ENCODE data around the gene KIF1B. TPM values are rescaled to one million over a fixed set of nuclear protein-coding genes. Genes with fewer than 3 reads are reported as not detected.

The KIF1B gene
- total and polyA plus RNA-seq, 2 experiments from 2014 or later = 21.5 to 68.4 TPM

DNA sequence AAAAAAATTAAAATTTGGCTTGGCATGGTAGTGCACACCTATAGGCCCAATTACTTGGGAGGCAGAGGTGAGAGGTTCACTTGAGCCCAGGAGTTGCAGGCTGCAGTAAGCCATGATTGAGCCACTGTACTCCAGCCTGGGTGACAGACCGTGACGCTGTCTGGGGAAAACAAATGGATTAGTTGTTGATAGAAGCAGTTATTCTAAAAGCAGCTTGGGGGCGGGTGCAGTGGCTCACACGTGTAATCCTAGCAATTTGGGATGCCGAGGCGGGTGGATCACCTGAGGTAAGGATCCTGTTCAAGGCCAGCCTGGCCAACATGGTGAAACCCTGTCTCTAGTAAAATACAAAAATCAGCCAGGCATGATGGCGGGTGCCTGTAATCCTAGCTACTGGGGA, 40.3 kb downstream of the KIF1B start:
- no peaks in the 10 kb centered on the region for H3K4me1 ChIP-seq (ENCODE audit: insufficient read depth)
- H3K9me3 Mint-ChIP-seq = no peaks in the 10 kb centered on the region
- peaks cover 23% of the 10 kb centered on the region for H4K20me1 ChIP-seq (replicated peaks; ENCODE audit: insufficient read depth)
- no peaks in the 10 kb centered on the region for H3K36me3 ChIP-seq (ENCODE audit: insufficient read depth)
- no peaks in the 10 kb centered on the region for H3K27me3 Mint-ChIP-seq (ENCODE audit: insufficient read depth, low read depth, poor library complexity)
- ATAC-seq (no peak), DNase-seq (ENCODE audit: low spot score) (no peak)
- TF ChIP-seq POLR2AphosphoS5 (IDR thresholded peaks at IDR 0.05; ENCODE audit: low read depth) (no peak), NANOG (IDR thresholded peaks at IDR 0.05; ENCODE audit: borderline replicate concordance) (no peak), EZH2phosphoT487 (IDR thresholded peaks at IDR 0.05; ENCODE audit: unreplicated experiment) (no peak), JUNB (IDR thresholded peaks at IDR 0.05; ENCODE audit: unreplicated experiment) (no peak), EZH2 (IDR thresholded peaks at IDR 0.05; ENCODE audit: low read depth, unreplicated experiment) (no peak), ZNF114 (CRISPR knock-in tag; IDR thresholded peaks at IDR 0.05) (no peak), CREB1 (CRISPR knock-in tag; IDR thresholded peaks at IDR 0.05; ENCODE audit: low read depth) (no peak), ZNF331 (CRISPR knock-in tag; IDR thresholded peaks at IDR 0.05; ENCODE audit: low read depth) (no peak), STAT1 (IDR thresholded peaks at IDR 0.05; ENCODE audit: unreplicated experiment) (no peak)
- TF ChIP-seq, protein P1, sequence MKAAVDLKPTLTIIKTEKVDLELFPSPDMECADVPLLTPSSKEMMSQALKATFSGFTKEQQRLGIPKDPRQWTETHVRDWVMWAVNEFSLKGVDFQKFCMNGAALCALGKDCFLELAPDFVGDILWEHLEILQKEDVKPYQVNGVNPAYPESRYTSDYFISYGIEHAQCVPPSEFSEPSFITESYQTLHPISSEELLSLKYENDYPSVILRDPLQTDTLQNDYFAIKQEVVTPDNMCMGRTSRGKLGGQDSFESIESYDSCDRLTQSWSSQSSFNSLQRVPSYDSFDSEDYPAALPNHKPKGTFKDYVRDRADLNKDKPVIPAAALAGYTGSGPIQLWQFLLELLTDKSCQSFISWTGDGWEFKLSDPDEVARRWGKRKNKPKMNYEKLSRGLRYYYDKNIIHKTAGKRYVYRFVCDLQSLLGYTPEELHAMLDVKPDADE (IDR thresholded peaks at IDR 0.05) = no peak
- TF ChIP-seq, protein P2, sequence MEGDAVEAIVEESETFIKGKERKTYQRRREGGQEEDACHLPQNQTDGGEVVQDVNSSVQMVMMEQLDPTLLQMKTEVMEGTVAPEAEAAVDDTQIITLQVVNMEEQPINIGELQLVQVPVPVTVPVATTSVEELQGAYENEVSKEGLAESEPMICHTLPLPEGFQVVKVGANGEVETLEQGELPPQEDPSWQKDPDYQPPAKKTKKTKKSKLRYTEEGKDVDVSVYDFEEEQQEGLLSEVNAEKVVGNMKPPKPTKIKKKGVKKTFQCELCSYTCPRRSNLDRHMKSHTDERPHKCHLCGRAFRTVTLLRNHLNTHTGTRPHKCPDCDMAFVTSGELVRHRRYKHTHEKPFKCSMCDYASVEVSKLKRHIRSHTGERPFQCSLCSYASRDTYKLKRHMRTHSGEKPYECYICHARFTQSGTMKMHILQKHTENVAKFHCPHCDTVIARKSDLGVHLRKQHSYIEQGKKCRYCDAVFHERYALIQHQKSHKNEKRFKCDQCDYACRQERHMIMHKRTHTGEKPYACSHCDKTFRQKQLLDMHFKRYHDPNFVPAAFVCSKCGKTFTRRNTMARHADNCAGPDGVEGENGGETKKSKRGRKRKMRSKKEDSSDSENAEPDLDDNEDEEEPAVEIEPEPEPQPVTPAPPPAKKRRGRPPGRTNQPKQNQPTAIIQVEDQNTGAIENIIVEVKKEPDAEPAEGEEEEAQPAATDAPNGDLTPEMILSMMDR (conservative IDR thresholded peaks at IDR 0.05; ENCODE audit: low read depth in 2 of 2) = no peak
- TF ChIP-seq, protein P3, sequence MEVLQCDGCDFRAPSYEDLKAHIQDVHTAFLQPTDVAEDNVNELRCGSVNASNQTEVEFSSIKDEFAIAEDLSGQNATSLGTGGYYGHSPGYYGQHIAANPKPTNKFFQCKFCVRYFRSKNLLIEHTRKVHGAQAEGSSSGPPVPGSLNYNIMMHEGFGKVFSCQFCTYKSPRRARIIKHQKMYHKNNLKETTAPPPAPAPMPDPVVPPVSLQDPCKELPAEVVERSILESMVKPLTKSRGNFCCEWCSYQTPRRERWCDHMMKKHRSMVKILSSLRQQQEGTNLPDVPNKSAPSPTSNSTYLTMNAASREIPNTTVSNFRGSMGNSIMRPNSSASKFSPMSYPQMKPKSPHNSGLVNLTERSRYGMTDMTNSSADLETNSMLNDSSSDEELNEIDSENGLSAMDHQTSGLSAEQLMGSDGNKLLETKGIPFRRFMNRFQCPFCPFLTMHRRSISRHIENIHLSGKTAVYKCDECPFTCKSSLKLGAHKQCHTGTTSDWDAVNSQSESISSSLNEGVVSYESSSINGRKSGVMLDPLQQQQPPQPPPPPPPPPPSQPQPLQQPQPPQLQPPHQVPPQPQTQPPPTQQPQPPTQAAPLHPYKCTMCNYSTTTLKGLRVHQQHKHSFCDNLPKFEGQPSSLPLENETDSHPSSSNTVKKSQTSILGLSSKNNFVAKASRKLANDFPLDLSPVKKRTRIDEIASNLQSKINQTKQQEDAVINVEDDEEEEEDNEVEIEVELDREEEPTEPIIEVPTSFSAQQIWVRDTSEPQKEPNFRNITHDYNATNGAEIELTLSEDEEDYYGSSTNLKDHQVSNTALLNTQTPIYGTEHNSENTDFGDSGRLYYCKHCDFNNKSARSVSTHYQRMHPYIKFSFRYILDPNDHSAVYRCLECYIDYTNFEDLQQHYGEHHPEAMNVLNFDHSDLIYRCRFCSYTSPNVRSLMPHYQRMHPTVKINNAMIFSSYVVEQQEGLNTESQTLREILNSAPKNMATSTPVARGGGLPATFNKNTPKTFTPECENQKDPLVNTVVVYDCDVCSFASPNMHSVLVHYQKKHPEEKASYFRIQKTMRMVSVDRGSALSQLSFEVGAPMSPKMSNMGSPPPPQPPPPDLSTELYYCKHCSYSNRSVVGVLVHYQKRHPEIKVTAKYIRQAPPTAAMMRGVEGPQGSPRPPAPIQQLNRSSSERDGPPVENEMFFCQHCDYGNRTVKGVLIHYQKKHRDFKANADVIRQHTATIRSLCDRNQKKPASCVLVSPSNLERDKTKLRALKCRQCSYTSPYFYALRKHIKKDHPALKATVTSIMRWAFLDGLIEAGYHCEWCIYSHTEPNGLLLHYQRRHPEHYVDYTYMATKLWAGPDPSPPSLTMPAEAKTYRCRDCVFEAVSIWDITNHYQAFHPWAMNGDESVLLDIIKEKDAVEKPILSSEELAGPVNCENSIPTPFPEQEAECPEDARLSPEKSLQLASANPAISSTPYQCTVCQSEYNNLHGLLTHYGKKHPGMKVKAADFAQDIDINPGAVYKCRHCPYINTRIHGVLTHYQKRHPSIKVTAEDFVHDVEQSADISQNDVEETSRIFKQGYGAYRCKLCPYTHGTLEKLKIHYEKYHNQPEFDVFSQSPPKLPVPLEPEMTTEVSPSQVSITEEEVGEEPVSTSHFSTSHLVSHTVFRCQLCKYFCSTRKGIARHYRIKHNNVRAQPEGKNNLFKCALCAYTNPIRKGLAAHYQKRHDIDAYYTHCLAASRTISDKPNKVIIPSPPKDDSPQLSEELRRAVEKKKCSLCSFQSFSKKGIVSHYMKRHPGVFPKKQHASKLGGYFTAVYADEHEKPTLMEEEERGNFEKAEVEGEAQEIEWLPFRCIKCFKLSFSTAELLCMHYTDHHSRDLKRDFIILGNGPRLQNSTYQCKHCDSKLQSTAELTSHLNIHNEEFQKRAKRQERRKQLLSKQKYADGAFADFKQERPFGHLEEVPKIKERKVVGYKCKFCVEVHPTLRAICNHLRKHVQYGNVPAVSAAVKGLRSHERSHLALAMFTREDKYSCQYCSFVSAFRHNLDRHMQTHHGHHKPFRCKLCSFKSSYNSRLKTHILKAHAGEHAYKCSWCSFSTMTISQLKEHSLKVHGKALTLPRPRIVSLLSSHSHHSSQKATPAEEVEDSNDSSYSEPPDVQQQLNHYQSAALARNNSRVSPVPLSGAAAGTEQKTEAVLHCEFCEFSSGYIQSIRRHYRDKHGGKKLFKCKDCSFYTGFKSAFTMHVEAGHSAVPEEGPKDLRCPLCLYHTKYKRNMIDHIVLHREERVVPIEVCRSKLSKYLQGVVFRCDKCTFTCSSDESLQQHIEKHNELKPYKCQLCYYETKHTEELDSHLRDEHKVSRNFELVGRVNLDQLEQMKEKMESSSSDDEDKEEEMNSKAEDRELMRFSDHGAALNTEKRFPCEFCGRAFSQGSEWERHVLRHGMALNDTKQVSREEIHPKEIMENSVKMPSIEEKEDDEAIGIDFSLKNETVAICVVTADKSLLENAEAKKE (CRISPR knock-in tag; IDR thresholded peaks at IDR 0.05) = no peak
- TF ChIP-seq, protein P4, sequence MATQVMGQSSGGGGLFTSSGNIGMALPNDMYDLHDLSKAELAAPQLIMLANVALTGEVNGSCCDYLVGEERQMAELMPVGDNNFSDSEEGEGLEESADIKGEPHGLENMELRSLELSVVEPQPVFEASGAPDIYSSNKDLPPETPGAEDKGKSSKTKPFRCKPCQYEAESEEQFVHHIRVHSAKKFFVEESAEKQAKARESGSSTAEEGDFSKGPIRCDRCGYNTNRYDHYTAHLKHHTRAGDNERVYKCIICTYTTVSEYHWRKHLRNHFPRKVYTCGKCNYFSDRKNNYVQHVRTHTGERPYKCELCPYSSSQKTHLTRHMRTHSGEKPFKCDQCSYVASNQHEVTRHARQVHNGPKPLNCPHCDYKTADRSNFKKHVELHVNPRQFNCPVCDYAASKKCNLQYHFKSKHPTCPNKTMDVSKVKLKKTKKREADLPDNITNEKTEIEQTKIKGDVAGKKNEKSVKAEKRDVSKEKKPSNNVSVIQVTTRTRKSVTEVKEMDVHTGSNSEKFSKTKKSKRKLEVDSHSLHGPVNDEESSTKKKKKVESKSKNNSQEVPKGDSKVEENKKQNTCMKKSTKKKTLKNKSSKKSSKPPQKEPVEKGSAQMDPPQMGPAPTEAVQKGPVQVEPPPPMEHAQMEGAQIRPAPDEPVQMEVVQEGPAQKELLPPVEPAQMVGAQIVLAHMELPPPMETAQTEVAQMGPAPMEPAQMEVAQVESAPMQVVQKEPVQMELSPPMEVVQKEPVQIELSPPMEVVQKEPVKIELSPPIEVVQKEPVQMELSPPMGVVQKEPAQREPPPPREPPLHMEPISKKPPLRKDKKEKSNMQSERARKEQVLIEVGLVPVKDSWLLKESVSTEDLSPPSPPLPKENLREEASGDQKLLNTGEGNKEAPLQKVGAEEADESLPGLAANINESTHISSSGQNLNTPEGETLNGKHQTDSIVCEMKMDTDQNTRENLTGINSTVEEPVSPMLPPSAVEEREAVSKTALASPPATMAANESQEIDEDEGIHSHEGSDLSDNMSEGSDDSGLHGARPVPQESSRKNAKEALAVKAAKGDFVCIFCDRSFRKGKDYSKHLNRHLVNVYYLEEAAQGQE (IDR thresholded peaks at IDR 0.05; ENCODE audit: unreplicated experiment) = no peak
- H3F3A ChIP-seq (replicated peaks; ENCODE audit: low read depth) = no peaks in the 10 kb centered on the region
- no peak overlapping the region for H3K4me3 ChIP-seq
- H2AFZ ChIP-seq = no peak overlapping the region
- H3K27ac Mint-ChIP-seq = no peak overlapping the region; the same call in 1 of the 2 replicates
- no peak overlapping the region for H3K4me2 ChIP-seq
- peaks cover 100% of the 10 kb centered on the region for H3K79me2 ChIP-seq (replicated peaks; ENCODE audit: insufficient read depth)
- H3K4me3 Mint-ChIP-seq = no peak overlapping the region
- peaks cover 22% of the 10 kb centered on the region for H3K36me3 Mint-ChIP-seq (ENCODE audit: low read depth)
- no peak overlapping the region for H3K27ac ChIP-seq (ENCODE audit: low read depth)
- 0 out of 2 replicates have a peak, but pooled peaks cover 4% of the 10 kb centered on the region for H3K9me2 ChIP-seq (ENCODE audit: insufficient read depth)
- H3K4me1 Mint-ChIP-seq = no peaks in the 10 kb centered on the region
- no peaks in the 10 kb centered on the region for H3K27me3 ChIP-seq (ENCODE audit: insufficient read depth)
